Esophagus squamous epithelium (tissue), 5 donors: ENCODE results near the gene PIH1D1. TPM values are rescaled to one million over a fixed set of nuclear protein-coding genes. Genes with fewer than 3 reads are reported as not detected.

Experiments used
- DNase-seq: peaks from one replicate; lab custom pipeline; 2025; lab: John Stamatoyannopoulos, UW
- H3K27ac ChIP-seq, 4 donors: fragments of 200-600 bp; sonication (generic); one replicate each; pipeline ENCODE4 v1.5.1; 2016 to 2019; ENCODE audit warnings: mild to moderate bottlenecking in 1 of 4
- H3K27me3 ChIP-seq, 4 donors: fragments of 200-600 bp; sonication (generic); 1 replicate in 3 of 4; 2 replicates in 1 of 4; pipeline versions ENCODE4 v1.5.1 to v1.6.0; 2017 to 2021; ENCODE audit warnings: antibody characterized with exemption in 1 of 4
- H3K36me3 ChIP-seq, 3 donors: fragments of 200-600 bp; sonication (generic); one replicate each; pipeline ENCODE4 v1.5.1; 2016 to 2019
- H3K4me1 ChIP-seq, 3 donors: fragments of 200-600 bp; sonication (generic); one replicate each; pipeline ENCODE4 v1.5.1; 2017 to 2019
- H3K4me3 ChIP-seq, 4 donors: fragments of 200-600 bp; sonication (generic); 1 replicate in 3 of 4; 2 replicates in 1 of 4; pipeline ENCODE4 v1.5.1; 2016 to 2019; ENCODE audit warnings: mild to moderate bottlenecking in 2 of 4, moderate library complexity in 1 of 4
- H3K9me3 ChIP-seq, 3 donors: fragments of 200-600 bp; sonication (generic); one replicate each; pipeline ENCODE4 v1.5.1; 2016 to 2019
- CTCF ChIP-seq, 6 experiments: fragments of 450-650 bp in 4 of 6; fragments of 200-600 bp in 2 of 6; sonication (generic) in 2 of 6; IDR thresholded peaks; one replicate each; pipeline ENCODE4 v1.5.1; 2016 to 2019; ENCODE audit warnings: antibody characterized with exemption in 6 of 6, mild to moderate bottlenecking in 4 of 6, moderate library complexity in 4 of 6
- POLR2A ChIP-seq, 4 donors: fragments of 450-650 bp; IDR thresholded peaks; one replicate each; pipeline ENCODE4 v1.6.1; 2017; ENCODE audit warnings: antibody characterized with exemption in 4 of 4, mild to moderate bottlenecking in 4 of 4, moderate library complexity in 3 of 4
- WGBS, 2 donors: methylation state at CpG; one replicate each; pipeline ENCODE4 v1.1.5; 2018; 5-methylcytosine and 5-hydroxymethylcytosine counted together
- intact Hi-C: fragments of 100-400 bp; cut with DNase I; formaldehyde crosslinking; loops from one replicate; pipeline ENCODE4 v1.15.0; 2022
- total RNA-seq, 4 donors: library from RNA; depleted of rRNA; stranded (reverse); fragments of >200 nt; gene quantifications; one replicate each; pipeline ENCODE4 v1.1.0, GENCODE V29; 2016
- donor health status: DM: yes; HTN: yes; CAD: no.

PIH1D1 gene
- total RNA-seq, 4 donors from 2014 or later, result 54.4 to 91.2 (median 67.2) TPM

GRCh38 chr19:49497047-49497788 lies 45.6 kb upstream of the PIH1D1 start:
- no peak for TF ChIP-seq CTCF (IDR thresholded peaks at IDR 0.05)
- peak in 1 of 4 donors; percentile 64 for TF ChIP-seq POLR2A (IDR thresholded peaks at IDR 0.05)
- no peak for DNase-seq
- Histone ChIP-seq H3K4me1 (peaks cover 39 to 60% (median 39%) of the 10 kb centered on the region in 3 donors), H3K4me3 (peak overlapping the region; percentile 66 to 98 (median 76)), H3K36me3 (peaks cover 20 to 44% (median 22%) of the 10 kb centered on the region in 3 donors), H3K27ac (peak overlapping the region; percentile 94 to 99 (median 96)), H3K27me3 (no peaks in the 10 kb centered on the region), H3K9me3 (no peaks in the 10 kb centered on the region)
- WGBS, 2 donors, result 7 to 15% methylated on average over 6 to 22 of the region's 22 CpGs
- intact Hi-C loops, result no loop called here

- TF ChIP-seq POLR2A (IDR thresholded peaks at IDR 0.05), result no peak
- TF ChIP-seq CTCF (IDR thresholded peaks at IDR 0.05), result no peak
- no peaks in the 10 kb centered on the region for H3K9me3 ChIP-seq
- peak overlapping the region; percentile 66 to 98 (median 76) for H3K4me3 ChIP-seq
- peaks cover 39 to 63% (median 39%) of the 10 kb centered on the region in 3 donors for H3K4me1 ChIP-seq
- WGBS, 2 donors, result 0% methylated on average over 11 of the region's 11 CpGs
- intact Hi-C loops, result no loop called here
- DNase-seq, result no peak
- H3K27me3 ChIP-seq, result no peaks in the 10 kb centered on the region
- H3K36me3 ChIP-seq, result peaks cover 20 to 51% (median 28%) of the 10 kb centered on the region in 3 donors
- H3K27ac ChIP-seq, result peak overlapping the region; percentile 94 to 99 (median 96)
These were observed 45.0 kb upstream of the PIH1D1 start for GRCh38 chr19:49496574-49497008.

GRCh38 chr19:49492573-49493405 lies 41.2 kb upstream of the PIH1D1 start:
- intact Hi-C loops, result no loop called here
- DNase-seq, result no peak
- no peak for TF ChIP-seq POLR2A (IDR thresholded peaks at IDR 0.05)
- peak overlapping the region in 1 of 4 donors; percentile 5 for H3K27ac ChIP-seq
- H3K4me1 ChIP-seq, result peaks cover 22 to 56% (median 38%) of the 10 kb centered on the region in 3 donors
- H3K9me3 ChIP-seq, result no peaks in the 10 kb centered on the region
- WGBS, 2 donors, result 61 to 66% methylated on average over 12 of the region's 12 CpGs
- H3K36me3 ChIP-seq, result peaks cover 20 to 57% (median 31%) of the 10 kb centered on the region in 3 donors
- no peak overlapping the region for H3K4me3 ChIP-seq
- no peaks in the 10 kb centered on the region for H3K27me3 ChIP-seq

GRCh38 chr19:49491804-49492572 lies 40.4 kb upstream of the PIH1D1 start:
- DNase-seq, result no peak
- no peaks in the 10 kb centered on the region for H3K27me3 ChIP-seq

More at GRCh38 chr19:49491804-49492572, 40.4 kb upstream of the PIH1D1 start:
- TF ChIP-seq CTCF (IDR thresholded peaks at IDR 0.05) (no peak), POLR2A (IDR thresholded peaks at IDR 0.05) (no peak)
- 61 to 66% methylated on average over 6 to 7 of the region's 7 CpGs for WGBS, 2 donors
- Histone ChIP-seq H3K9me3 (no peaks in the 10 kb centered on the region), H3K4me3 (no peak overlapping the region), H3K36me3 (peaks cover 16 to 50% (median 31%) of the 10 kb centered on the region in 3 donors), H3K27ac (no peak overlapping the region), H3K4me1 (peaks cover 14 to 50% (median 32%) of the 10 kb centered on the region in 3 donors)
- intact Hi-C loops, result no loop called here
